Measurements from ENCODE around the gene CELA2B.
"Not testable (repeated sequence)": the region's sequence is repeated elsewhere in the genome, so short reads cannot be mapped to it uniquely, and the experiment has no call there.

CELA2B gene

DNA sequence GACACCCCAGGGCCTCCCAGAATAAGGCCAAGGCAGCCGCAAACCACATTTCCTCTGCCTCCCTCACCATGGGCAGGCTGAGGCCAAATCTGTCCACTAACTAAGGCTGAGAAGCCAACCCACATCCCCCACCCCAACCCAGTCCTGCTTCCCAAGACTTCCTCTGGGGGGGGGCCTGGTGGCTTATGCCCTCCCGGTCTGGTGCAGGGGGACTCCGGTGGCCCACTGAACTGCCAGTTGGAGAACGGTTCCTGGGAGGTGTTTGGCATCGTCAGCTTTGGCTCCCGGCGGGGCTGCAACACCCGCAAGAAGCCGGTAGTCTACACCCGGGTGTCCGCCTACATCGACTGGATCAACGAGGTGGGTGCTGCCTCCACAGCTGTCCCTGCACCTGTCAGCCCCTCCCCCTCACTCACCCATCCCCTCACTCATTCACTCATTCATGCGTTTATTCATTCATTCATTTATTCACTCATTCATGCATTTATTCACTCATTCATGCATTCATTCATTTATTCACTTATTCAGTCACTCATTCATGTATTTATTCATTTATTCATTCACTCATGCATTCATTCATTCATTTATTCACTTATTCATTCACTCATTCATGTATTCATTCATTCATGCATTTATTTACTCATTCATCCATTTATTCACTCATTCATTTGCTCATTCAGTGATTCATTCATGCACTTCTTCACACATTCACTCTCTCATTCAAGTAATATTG lies 30.3 kb upstream of the CELA2B start:
- no peak for DNase-seq

DNA sequence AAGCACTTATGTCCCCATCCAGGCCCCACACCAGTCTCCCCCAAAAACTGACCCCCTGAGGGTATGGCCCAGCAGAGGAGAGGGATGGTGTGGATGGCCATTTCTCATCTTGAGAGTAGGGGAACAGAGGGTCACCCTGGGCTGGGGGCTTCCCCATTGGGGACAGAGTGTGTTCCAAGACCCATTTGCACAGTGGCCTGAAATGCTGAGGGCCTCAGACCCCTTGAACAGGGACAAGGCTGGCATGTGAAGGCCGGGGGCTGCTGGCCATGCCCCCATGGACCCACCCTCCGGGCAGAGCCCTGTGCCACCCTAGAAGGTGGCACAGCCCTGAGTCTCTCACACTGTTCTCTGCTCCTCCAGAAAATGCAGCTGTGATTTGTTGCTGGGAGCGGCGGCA lies 29.7 kb upstream of the CELA2B start:
- no peak for DNase-seq

DNA sequence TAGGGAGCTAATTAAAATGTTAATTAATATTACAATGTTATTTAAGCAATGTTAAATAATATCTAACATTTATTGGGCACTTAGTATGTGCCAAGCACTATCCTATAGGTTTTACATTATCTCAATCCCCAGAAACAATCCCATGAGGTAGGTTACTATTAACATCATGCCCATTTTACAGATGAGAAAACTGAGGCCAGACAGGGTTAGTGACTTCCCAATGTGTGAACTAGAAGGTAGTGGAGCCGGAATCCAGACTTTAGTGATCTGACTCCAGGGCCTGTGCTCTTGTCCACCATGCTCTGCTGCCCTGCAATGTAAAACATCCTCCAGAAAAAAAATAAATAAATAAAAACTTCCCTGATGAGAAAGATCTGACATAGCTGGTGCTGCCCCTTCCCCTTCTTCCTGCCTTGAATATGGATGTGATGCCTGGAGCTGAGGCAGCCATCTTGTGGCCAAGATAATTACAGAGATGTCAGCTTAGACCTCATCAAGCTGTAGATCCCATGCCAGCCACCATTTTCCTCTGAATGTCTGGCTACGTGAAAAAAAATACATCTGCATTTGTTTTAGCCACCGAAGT lies 26.9 kb upstream of the CELA2B start:
- no peak for DNase-seq

DNA sequence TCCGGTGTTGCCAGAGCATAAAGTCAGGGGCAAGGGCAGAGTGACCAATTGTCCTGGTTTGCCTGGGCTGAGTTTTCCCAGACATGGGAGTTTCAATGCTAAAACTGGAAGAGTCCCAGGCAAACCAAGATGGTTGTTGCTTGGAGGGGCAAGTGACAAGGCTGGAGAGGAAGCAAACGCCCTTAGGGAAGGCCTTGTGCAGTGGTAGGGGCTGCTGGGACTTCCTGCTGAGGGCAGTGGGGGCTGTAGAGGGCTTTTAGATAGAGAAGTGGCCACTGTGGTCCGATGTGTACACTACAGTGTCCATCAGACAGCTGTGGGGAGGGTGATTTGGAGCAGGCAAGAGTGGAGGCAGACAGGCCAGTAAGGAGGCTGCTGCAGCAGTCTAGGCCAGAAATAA lies 26.3 kb upstream of the CELA2B start:
- no peak for DNase-seq

DNA sequence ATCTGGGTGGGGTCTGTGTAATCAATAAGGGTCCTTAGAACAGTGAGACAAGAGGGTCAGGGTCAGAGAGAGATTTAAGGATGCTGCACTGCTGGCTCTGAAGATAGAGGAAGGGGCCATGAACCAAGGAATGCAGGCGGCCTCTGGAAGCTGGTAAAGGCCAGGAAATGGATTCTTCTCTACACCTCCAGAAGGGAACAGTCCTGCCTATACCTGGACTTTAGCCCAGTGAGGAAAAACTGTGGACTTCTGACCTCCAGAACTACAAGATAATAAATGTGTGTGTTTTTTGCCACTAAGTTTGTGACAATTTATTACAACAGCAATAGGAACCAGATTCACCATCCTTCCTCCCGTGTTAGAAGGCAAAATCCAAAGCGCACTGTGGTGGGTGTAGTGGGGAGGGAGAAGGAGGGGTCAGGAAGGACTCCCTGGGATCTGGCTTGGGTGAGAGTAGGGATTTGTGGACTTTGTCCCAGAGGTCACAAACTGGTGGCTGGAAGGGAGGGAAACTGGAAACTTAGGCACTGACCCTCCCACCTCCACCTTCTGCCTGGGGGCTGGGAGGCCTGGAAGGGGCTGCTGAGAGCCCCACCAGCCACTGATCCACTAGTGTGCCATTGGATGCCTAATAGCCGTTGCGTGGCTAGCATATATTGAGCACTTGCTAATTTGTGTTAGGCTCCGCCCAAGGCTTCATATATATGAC lies 24.7 kb upstream of the CELA2B start:
- DNase-seq: no peak

DNA sequence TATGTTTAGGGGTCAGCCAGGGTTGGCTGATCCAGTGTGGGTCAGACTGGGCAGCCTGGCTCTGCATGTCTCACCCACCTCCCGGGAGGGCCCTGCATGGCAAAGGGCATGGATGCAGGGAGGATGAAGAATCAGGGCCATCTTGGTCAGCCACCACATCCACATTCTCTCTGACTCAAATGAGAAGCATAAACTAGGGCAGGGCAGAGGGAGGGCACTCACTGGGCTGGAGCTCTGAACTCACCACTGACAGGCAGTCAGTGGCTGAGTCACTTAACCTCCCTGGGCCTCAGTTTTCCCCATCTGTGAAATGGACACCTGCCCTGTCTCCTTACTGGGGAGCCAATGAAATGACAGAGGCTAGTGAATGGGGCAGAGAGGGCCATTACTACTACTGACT lies 23.7 kb upstream of the CELA2B start:
- no peak for DNase-seq

DNA sequence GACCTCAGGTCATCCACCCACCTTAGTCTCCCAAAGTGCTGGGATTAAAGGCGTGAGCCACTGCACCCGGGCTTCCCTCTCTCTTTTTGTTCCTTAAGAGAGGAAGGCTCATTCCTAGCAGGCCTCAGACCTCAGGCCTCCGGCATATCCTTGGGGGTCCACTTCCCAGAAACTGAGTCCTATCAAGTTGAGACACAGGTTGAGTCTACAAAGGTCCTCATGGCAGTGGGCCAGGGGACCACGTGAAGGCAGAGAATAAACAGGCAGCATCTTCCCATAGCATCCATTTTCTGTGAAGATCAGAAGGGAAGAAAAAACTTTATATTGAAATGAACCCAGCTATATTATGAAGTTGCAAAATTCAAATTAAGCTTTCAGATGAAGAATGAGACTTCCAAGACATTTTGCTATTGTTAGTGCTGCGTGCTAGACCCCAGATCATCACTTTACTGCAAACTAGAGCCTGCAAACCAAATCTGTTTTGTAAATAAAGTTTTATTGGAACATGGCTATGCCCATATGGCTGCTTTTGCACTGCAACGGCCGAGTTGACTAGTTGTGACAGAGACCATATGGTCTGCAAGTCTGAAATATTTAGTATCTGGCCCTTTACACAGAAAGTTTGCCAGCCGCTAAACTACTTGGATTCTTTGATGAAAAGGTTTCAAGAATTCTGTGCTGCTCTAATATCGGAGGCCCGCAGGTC lies 22.9 kb upstream of the CELA2B start:
- no peak for DNase-seq

DNA sequence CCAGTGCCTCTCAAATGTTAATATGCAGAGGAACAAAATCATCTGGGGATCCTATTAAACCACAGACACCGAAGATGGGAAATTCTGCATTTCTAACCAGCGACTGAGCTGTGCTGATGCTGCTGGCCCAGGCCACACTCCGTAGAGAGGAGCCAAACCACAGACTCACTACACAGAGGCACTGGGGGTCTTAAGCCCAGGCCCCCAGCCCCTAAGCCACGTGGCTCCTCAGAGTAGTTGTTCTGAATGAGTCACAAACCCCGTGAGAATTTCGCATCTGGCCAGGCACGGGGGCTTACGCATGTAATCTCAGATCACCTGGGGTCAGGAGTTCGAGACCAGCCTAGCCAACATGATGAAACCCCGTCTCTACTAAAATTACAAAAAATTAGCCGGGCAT lies 22.2 kb upstream of the CELA2B start:
- DNase-seq: no peak

DNA sequence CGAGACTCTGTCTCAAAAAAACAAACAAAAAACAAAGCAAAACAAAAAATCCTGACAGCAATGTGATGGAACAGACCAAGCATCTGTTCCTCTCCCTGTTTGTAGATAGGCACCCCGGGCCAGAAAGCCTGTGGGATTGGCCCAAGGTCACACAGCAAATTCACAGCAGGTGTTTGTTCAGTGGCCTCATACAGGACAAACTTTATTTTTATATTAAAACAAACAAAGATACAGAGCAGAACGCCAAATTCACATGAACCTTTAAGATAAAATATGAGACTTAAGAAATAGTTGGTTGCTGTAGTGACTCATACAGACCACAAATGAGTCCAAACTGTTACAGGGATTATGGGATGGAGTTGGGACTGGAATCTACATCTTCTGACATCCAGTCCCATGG lies 21.6 kb upstream of the CELA2B start:
- DNase-seq: no peak

DNA sequence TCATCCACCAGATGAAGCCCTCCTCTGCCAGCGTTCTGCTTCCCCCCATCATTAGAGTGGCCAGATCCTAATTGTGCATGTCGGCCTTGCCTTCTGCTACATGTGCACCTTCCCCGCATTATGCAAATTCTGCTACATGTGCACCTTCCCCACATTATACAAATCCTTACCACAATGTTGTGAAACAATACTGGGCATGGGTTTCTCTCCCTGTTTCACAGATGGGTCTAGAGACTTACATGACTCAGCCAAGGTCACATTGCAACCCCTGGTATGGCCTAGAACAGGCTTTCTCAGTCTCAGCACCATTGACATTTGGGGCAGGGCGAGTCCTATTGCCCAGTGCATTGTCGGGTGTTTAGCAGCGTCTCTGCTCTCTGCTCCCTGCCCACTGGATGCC lies 20.4 kb upstream of the CELA2B start:
- no peak for DNase-seq

DNA sequence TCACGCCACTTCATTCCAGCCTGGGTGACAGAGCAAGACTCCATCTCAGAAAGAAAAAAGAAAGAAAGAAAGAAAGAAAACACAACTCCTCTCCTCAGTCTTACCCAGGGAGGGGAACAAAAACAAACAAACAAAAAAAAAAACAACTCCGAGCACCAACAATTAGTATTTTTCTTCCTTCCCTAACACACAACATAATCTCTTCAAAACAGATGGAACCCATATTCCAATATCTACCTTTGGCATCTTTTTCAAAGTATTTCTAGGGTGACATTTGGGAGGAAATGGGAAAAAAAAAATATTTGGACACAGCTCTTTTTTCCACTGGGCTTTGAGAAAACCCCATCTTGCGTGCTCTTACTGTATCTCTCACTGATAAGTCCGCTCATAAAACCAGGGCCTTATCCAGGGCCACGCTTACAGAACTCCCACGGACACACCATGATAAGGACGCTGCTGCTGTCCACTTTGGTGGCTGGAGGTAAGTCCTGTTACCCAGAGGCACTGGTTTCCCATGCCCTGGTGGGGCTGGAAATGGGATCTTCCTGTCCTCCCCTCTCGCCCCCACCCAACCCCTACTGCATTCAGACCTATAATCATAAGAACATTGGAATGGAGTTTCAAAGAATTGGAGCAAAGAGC lies 19.5 kb upstream of the CELA2B start, which contains the start of gene CELA2A:
CELA2A (plus strand) TSS at position 420 of the 642 bp plus-strand sequence; CDS start at position 442, 22 bp downstream.
- no peak for DNase-seq

DNA sequence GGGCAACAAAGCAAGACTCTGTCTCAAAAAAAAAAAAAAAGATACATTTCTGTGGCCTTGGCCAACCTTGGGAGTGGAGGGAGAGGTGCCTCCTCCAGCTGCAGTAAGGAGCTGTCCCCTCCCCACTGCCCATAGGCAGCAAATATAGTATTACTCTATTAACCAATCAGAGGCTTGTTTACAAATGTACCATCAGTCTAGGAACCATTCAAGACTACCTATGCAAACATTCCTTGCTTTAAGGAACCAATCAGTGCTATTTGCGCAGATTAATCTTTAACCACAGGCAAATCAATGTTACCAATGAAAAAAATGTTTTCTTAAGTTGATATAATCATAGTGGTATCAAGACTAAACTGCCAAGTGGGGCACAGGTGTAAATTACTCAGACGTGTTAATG lies 18.3 kb upstream of the CELA2B start:
- DNase-seq: no peak

DNA sequence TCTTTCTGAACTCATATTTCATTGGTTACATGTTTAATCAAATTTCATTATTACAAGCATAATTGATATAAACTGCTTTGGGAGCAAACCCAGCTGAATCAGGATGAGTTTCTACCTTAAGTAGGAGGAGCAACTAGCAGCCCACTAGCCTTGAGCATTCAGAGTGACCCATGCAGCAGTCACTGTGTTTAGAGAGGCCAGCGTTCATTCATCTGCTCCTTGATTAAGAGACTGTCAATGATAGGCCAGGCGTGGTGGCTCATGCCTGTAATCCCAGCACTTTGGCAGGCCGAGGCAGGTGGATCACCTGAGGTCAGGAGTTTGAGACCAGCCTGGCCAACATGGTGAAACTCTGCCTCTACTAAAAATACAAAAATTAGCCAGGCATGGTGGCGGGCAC lies 17.5 kb upstream of the CELA2B start:
- DNase-seq: not testable (repeated sequence)

DNA sequence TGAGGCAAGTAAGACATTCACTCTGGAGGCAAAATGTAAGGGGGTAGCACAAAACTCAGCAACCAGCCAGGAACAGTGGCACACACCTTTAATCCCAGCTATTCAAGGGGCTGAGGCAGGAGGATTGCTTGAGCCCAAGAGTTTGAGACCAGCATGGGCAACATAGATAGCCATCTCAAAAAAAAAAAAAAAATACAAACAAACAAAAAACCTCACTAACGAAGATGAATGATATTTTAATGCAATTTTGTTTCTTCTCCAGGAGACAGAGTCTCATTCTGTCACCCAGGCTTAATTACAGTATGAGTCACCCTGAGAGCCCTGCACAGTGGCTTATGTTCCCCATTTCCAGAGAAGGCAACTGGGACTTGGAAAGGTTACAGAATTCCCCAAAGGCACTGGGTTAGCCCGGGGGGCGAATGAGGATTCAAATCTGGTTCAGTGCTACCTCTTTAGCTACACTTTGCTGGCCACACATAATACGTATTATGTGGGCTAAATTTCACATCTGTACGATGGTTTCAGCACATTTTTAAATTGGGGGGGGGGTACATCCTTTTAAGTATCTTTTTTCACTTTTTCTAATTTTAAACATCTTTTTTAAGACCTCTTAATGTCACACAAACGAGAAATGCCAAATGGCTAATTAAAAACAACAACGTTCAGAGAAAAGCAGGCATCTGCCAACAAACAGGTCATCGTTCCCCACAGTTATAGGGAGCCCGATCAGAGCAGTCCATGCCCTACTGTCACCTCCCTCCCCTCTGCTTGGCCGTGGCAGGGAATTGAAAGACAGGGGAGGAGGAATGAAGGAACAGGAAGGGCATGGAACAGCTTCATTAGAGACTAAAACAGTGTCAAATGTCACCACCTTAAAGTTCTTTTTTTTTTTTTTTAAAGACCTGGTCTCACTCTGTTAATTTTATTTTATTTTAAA lies 15.9 kb upstream of the CELA2B start:
- peak; percentile 65 for DNase-seq

DNA sequence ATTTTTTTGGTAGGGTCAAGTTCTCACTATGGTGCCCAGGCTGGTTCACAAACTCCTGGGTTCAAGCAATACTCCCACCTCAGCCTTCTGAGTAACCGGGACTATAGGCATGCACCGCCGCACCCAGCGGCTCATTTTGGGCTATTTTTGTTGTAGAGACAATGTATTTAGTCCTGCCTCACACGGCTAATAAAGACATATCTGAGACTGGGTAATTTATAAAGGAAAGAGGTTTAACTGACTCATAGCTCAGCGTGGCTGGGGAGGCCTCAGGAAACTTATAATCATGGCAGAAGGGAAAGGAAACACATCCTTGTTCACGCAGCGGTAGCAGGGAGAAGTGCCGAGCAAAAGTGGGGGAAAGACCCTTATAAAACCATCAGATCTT lies 15.2 kb upstream of the CELA2B start:
- DNase-seq: no peak

DNA sequence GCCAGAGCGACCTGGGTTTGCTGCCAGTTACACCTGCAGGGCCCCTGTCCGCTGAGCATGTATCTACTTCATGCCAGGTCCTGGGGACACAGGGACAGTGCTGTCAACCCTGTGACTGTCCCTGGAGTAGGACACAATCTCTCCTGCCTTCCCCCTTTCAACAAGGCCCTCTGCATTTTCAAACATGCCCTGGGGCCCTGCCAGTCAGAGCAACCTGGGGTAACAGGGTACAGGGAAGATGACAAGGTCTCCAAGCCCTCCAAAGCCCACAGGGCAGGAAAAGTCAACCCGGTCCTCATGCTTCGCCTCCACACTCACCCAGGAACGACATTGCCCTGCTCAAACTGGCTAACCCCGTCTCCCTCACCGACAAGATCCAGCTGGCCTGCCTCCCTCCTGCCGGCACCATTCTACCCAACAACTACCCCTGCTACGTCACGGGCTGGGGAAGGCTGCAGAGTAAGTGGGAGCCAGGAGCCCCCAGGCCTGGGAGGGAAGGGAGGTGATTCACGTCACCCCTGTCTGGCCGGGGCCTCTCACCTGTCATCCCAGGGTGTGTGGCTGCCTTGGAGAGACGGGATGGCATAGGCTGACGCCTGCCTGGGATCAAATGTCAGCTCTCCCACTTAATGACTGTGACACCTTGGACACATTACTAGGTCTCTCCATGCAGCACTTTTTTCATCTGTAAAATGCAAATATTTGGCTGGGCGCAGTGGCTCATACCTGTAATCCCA lies 12.7 kb upstream of the CELA2B start:
- DNase-seq: not testable (repeated sequence)

DNA sequence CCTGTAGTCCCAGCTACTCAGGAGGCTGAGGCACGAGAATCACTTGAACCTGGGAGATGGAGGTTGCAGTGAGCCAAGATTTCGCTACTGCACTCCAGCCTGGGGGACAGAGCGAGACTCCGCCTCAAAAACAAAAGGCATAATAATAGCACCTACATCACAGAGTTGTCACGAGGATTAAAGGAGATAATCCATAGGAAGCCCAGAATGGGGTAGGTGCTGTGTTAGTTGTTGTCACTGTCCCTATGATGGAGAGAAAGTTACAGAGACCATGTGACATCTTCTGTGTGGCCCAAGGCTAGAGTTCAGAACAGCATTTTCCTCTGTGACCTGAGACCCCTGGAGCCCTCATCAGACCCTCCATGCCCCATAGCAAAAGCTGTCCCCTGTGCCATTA lies 12.0 kb upstream of the CELA2B start:
- DNase-seq: not testable (repeated sequence)

DNA sequence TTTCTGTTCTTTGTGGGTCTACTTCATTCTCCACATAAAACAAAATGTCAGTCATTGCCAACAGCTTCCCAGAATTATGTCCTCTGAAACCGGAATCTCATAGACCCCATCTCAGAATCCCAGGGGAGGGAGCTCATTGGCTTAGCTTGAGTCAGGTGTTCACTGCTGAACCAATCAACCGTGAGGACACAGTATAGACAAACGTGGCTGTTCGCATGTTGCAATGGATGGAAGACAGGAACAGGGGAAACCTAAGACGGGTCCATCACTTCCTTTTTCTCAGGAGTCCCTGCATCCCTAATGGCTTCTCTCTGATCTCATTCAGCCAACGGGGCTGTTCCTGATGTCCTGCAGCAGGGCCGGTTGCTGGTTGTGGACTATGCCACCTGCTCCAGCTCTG lies 10.2 kb upstream of the CELA2B start:
- no peak for DNase-seq

DNA sequence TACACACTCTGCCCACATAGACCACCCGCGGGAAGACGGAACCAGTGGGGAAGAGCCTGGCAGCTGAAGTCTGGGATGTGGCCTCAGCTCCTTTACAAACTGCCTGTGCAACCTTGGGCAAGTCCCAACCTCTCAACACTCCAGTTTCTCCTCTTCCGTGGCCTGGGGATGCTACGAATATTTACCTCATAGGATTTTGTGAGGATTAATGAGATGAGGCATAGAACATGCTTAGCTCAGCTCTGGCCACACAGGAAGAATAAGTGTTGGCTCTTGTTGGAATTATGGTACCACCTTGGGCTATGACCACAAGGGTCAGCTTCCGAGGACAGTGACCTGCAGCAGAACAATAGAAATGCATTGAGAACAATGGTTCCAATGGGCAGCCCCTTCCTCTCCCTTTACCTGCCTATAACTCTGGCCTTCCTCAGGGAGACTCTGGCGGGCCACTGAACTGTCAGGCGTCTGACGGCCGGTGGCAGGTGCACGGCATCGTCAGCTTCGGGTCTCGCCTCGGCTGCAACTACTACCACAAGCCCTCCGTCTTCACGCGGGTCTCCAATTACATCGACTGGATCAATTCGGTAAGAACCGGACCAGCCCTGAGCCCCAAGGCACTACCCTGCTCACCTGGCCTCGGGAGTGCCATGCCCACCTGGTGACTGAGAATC lies 8.8 kb upstream of the CELA2B start:
- not testable (repeated sequence) for DNase-seq

DNA sequence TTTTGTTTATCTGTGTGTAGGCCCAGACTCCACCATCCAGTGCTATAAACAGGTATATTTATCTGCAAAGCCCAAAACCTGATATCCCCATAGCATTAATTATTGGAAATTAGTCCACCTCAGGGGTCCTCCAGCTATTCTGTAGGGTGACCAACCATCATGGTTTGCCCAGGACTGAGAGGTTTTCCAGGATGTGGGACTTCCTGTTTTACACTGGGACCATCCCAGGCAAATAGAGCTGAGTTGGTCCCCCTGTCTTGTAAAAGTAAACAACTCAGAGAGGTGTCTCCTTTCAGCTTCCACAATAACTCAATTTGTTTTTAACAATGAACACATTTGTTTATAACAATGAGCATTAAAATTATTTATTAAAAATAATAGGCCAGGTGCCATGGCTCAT lies 7.8 kb upstream of the CELA2B start:
- no peak for DNase-seq

DNA sequence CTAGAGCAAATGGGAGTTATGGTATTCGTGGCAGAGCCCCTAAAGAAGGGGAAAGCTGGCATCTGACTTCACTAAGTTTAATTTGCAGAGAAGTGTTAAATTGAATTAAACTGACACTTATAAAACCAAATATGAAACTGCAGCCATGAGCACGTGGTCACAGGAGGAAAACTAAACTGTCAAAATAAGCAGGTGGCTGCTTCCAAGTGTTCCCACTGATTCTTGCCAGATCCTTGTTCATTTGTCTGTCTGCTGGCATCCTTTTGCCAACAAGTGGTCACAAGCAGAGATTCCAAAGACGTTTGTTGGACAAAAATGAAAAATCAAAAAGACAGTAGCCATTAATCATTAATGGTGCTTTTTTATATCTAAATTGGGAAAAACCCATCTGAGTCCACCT lies 6.5 kb upstream of the CELA2B start:
- no peak for DNase-seq

All from islet precursor cell (in vitro differentiated cells).